GM12878 (cell line): ENCODE data around the gene PDRG1. TPM values are rescaled to one million over a fixed set of nuclear protein-coding genes. Genes with fewer than 3 reads are reported as not detected.

Experiments used
- ATAC-seq: fragments of 200-7000 bp; cut with Tn5 transposase; 3 replicates; pipeline ENCODE4 v1.9.1; 2020; ENCODE audit warnings: mild to moderate bottlenecking, moderate library complexity
- BruUV-seq: library from RNA; stranded (reverse); fragments of 400-500 nt; replicated peaks from 2 replicates; lab custom pipeline; 2021; lab: Mats Ljungman, UMichigan
- CTCF ChIA-PET: fragments of 300-600 bp; sonication (Branson Sonifier 250); formaldehyde crosslinking; extraction: SDS; loops from one replicate; lab custom pipeline; 2021; ENCODE audit warnings: inconsistent platforms; lab: Yijun Ruan, JAX
- POLR2A ChIA-PET: fragments of 350-600 bp; formaldehyde crosslinking; extraction: SDS; loops from one replicate; lab custom pipeline; 2021; ENCODE audit warnings: inconsistent platforms; lab: Charles Lee
- RAD21 ChIA-PET: fragments of 300-600 bp; sonication (Branson Sonifier 250); formaldehyde crosslinking; loops from one replicate; lab custom pipeline; 2023; ENCODE audit warnings: antibody characterized with exemption; ENCODE audit not compliant: unreplicated experiment; lab: Charles Lee
- SMC1A ChIA-PET: fragments of 300-600 bp; sonication (Branson Sonifier 250); formaldehyde crosslinking; loops from one replicate; lab custom pipeline; 2023; ENCODE audit not compliant: unreplicated experiment, uncharacterized antibody; lab: Charles Lee
- DNase-seq: peaks from one replicate; pipeline ENCODE4 v3.0.0-alpha.2; 2011; ENCODE audit warnings: low read depth, low spot score
- FAIRE-seq: peaks from 3 replicates; lab custom pipeline; 2011; peaks lifted over from hg19 to GRCh38; lab: Jason Lieb, UNC
- H2AFZ ChIP-seq: 2 replicates; pipeline ENCODE4 v1.6.0; 2011; ENCODE audit warnings: low read depth, low read length, control low read depth; ENCODE audit not compliant: control insufficient read depth
- H3K27ac ChIP-seq: 2 replicates; pipeline ENCODE4 v1.5.1; 2011; ENCODE audit warnings: control low read depth; ENCODE audit not compliant: control insufficient read depth, insufficient read depth
- H3K27me3 ChIP-seq, 2 experiments: replicated peaks in 1 of 2; 2 replicates each; pipeline versions ENCODE4 v1.6.0 to v1.6.1; 2011; ENCODE audit warnings: low read length in 1 of 2; ENCODE audit not compliant: control insufficient read depth in 2 of 2, insufficient read depth in 2 of 2
- H3K36me3 ChIP-seq, 2 experiments: 2 replicates each; pipeline ENCODE4 v1.5.1; 2011; ENCODE audit warnings: low read length in 1 of 2; ENCODE audit not compliant: control insufficient read depth in 2 of 2, insufficient read depth in 2 of 2
- H3K4me1 ChIP-seq: 2 replicates; pipeline ENCODE4 v1.6.1; 2011; ENCODE audit warnings: mild to moderate bottlenecking, low read length, moderate library complexity, mixed read lengths; ENCODE audit not compliant: control insufficient read depth, insufficient read depth
- H3K4me2 ChIP-seq: 2 replicates; pipeline ENCODE4 v1.6.0; 2011; ENCODE audit warnings: control low read depth; ENCODE audit not compliant: control insufficient read depth, insufficient read depth
- H3K4me3 ChIP-seq: fragments of 200-600 bp; sonication (generic); 2 replicates; pipeline ENCODE4 v1.5.1; 2016
- H3K79me2 ChIP-seq: 2 replicates; pipeline ENCODE4 v1.6.0; 2011; ENCODE audit warnings: low read length; ENCODE audit not compliant: control insufficient read depth, insufficient read depth
- H3K9ac ChIP-seq: 2 replicates; pipeline ENCODE4 v1.8.0; 2011; ENCODE audit warnings: low read length, control low read depth, mixed read lengths; ENCODE audit not compliant: control insufficient read depth, insufficient read depth
- H3K9me3 ChIP-seq: replicated peaks from 3 replicates; pipeline ENCODE4 v1.5.1; 2011; ENCODE audit warnings: mild to moderate bottlenecking, low read length; ENCODE audit not compliant: control insufficient read depth, insufficient read depth
- H4K20me1 ChIP-seq: 2 replicates; pipeline ENCODE4 v1.6.0; 2011; ENCODE audit not compliant: control insufficient read depth, insufficient read depth
- ATF2 ChIP-seq: IDR thresholded peaks from 2 replicates; pipeline ENCODE4 v1.6.1; 2012; ENCODE audit warnings: low read length, inconsistent platforms
- CREM ChIP-seq: IDR thresholded peaks from 2 replicates; pipeline ENCODE4 v1.6.1; 2014; ENCODE audit warnings: antibody characterized with exemption, low read depth
- EED ChIP-seq: sonication (generic); IDR thresholded peaks from 2 replicates; pipeline ENCODE4 v1.6.1; 2016; ENCODE audit warnings: antibody characterized with exemption, low read depth
- ELK1 ChIP-seq: IDR thresholded peaks from 2 replicates; pipeline ENCODE4 v1.6.1; 2012; ENCODE audit warnings: low read depth, low read length, improper control_type of control experiment
- EP300 ChIP-seq, 2 experiments: fragments of 150-350 bp in 1 of 2; IDR thresholded peaks; 2 replicates each; pipeline ENCODE4 v1.6.1; 2011 to 2012; ENCODE audit warnings: low read depth in 2 of 2, low read length in 2 of 2, borderline replicate concordance in 1 of 2, improper control_type of control experiment in 1 of 2, inconsistent platforms in 1 of 2; ENCODE audit not compliant: control insufficient read depth in 1 of 2
- FOS ChIP-seq: IDR thresholded peaks from 3 replicates; pipeline ENCODE4 v1.6.1; 2011; ENCODE audit warnings: borderline replicate concordance; ENCODE audit not compliant: insufficient read length; ENCODE audit errors: extremely low read depth
- HCFC1 ChIP-seq: fragments of 150-350 bp; IDR thresholded peaks from 2 replicates; pipeline ENCODE4 v1.6.1; 2014; ENCODE audit warnings: low read length
- HDAC2 ChIP-seq: fragments of 200-600 bp; sonication (generic); IDR thresholded peaks from 2 replicates; pipeline ENCODE4 v1.6.1; 2017
- HDAC6 ChIP-seq: fragments of 200-600 bp; sonication (generic); IDR thresholded peaks from one replicate; pipeline ENCODE4 v1.8.0; 2017; ENCODE audit warnings: antibody characterized with exemption; ENCODE audit not compliant: unreplicated experiment
- IKZF2 ChIP-seq, 2 experiments: fragments of 450-650 bp; IDR thresholded peaks; 2 replicates each; pipeline ENCODE4 v1.6.1; 2017; ENCODE audit warnings: mild to moderate bottlenecking in 2 of 2, moderate library complexity in 2 of 2
- MAX ChIP-seq: IDR thresholded peaks from 2 replicates; pipeline ENCODE4 v1.6.1; 2012; ENCODE audit warnings: low read depth, low read length, improper control_type of control experiment
- MEF2B ChIP-seq: fragments of 450-650 bp; IDR thresholded peaks from 2 replicates; pipeline ENCODE4 v1.6.1; 2018; ENCODE audit warnings: mild to moderate bottlenecking, moderate library complexity; ENCODE audit not compliant: partially characterized antibody, poor library complexity, severe bottlenecking
- POLR2A ChIP-seq: IDR thresholded peaks from 2 replicates; pipeline ENCODE4 v1.6.1; 2011; ENCODE audit warnings: low read depth, mild to moderate bottlenecking, low read length
- POLR2AphosphoS5 ChIP-seq: IDR thresholded peaks from 2 replicates; pipeline ENCODE4 v1.6.1; 2011; ENCODE audit warnings: mild to moderate bottlenecking, low read length, inconsistent platforms
- RAD51 ChIP-seq: fragments of 450-650 bp; IDR thresholded peaks from 2 replicates; pipeline ENCODE4 v1.6.1; 2016; ENCODE audit warnings: moderate library complexity, mild to moderate bottlenecking, inconsistent platforms
- RUNX3 ChIP-seq: IDR thresholded peaks from 2 replicates; pipeline ENCODE4 v1.6.1; 2012; ENCODE audit warnings: low read length, inconsistent platforms
- SMAD1 ChIP-seq: fragments of 450-650 bp; IDR thresholded peaks from 2 replicates; pipeline ENCODE4 v1.6.1; 2018; ENCODE audit warnings: mild to moderate bottlenecking, low read depth; ENCODE audit not compliant: partially characterized antibody
- SMAD5 ChIP-seq: IDR thresholded peaks from 2 replicates; pipeline ENCODE4 v1.6.1; 2016; ENCODE audit warnings: antibody characterized with exemption, low read depth
- SMC3 ChIP-seq: IDR thresholded peaks from 2 replicates; pipeline ENCODE4 v1.6.1; 2011; ENCODE audit warnings: low read length, improper control_type of control experiment, borderline replicate concordance
- SP1 ChIP-seq: IDR thresholded peaks from one replicate; pipeline ENCODE4 v1.6.1; 2011; ENCODE audit warnings: low read depth, low read length
- TAF1 ChIP-seq: IDR thresholded peaks from 2 replicates; pipeline ENCODE4 v1.6.1; 2011; ENCODE audit warnings: mild to moderate bottlenecking, low read depth, low read length, borderline replicate concordance
- ZNF217 ChIP-seq: fragments of 450-650 bp; IDR thresholded peaks from 2 replicates; pipeline ENCODE4 v1.6.1; 2017; ENCODE audit warnings: antibody characterized with exemption, mild to moderate bottlenecking
- ZNF384 ChIP-seq: IDR thresholded peaks from 2 replicates; pipeline ENCODE4 v1.6.1; 2012; ENCODE audit warnings: low read depth, mild to moderate bottlenecking, low read length, improper control_type of control experiment, borderline replicate concordance
- WGBS: methylation state at CpG from one replicate; pipeline ENCODE4 v1.1.6; 2016; ENCODE audit warnings: low lambda C conversion rate; ENCODE audit not compliant: insufficient replicate concordance, insufficient coverage; ENCODE audit errors: missing lambda C conversion rate; 5-methylcytosine and 5-hydroxymethylcytosine counted together
- in situ Hi-C: fragments of 300-500 bp; cut with MboI; formaldehyde crosslinking; loops from 9 replicates; pipeline ENCODE4 v1.14.3; 2018; ENCODE audit warnings: mixed read lengths
- intact Hi-C: fragments of 100-400 bp; cut with micrococcal nuclease; formaldehyde crosslinking; loops from one replicate; pipeline ENCODE4 v1.14.2; 2022; ENCODE audit not compliant: unreplicated experiment
- polyA plus RNA-seq, 11 experiments: library from polyadenylated mRNA; depleted of rRNA in 4 of 11; unstranded in 6 of 11; stranded (reverse) in 5 of 11; fragments of >200 nt; fragmentation: Nextera tagmentation in 4 of 11; fragmentation: Illumina TruSeq in 1 of 11; extraction: Ambion mirVana in 4 of 11; extraction: Trizol in 1 of 11; gene quantifications; 1 replicate in 1 of 11; 2 replicates in 10 of 11; pipeline versions ENCODE4 v1.2.1 to v1.2.3, GENCODE V29; 2011 to 2016; ENCODE audit warnings: inconsistent platforms in 2 of 11, missing spikeins in 2 of 11, low read depth in 1 of 11
- total RNA-seq, 4 experiments: library from RNA; depleted of rRNA in 3 of 4; stranded (reverse); fragments of >200 nt in 3 of 4; fragmentation: Illumina TruSeq in 1 of 4; extraction: Trizol in 1 of 4; gene quantifications; 2 replicates each; pipeline versions ENCODE4 v1.2.1 to v1.2.3, GENCODE V29; 2013 to 2021

Gene PDRG1
- total and polyA plus RNA-seq, 10 of the 15 experiments (the other 5 are each of a cell fraction or from before 2014, with no cell fraction given): 11.1 to 55.8 (median 23.3) TPM

GRCh38 chr20:31894980-31895675 is 56.7 kb downstream of the PDRG1 start:
- FAIRE-seq (peak; percentile 100), ATAC-seq (peak; percentile 100), DNase-seq (peak; percentile 75)
- RAD21 ChIA-PET: interaction anchor here (0.8 to 2.5 kb wide), 15 partner anchors 8 to 172 kb away, joined by 3 to 17 read pairs (median 5); partner anchors contain the start of gene PDRG1
- H3K36me3 ChIP-seq: no peaks in the 10 kb centered on the region
- intact Hi-C loops: no loop called here
- H3K9me3 ChIP-seq: no peaks in the 10 kb centered on the region
- POLR2A ChIA-PET: interaction anchor here (0.8 to 3.2 kb wide), 10 partner anchors 8 to 463 kb away, joined by 3 to 35 read pairs (median 4); partner anchors contain the start of genes ASXL1, DUSP15, PDRG1 and TTLL9
- in situ Hi-C loops: no loop called here
- SMC1A ChIA-PET: interaction anchor here (0.9 to 4.5 kb wide), 21 partner anchors 8 to 391 kb away, joined by 3 to 26 read pairs (median 8); partner anchors contain the start of genes DUSP15, PDRG1 and TTLL9
- no peaks in the 10 kb centered on the region; the same call in 1 of the 2 replicates for H3K4me1 ChIP-seq
- no peaks in the 10 kb centered on the region for H3K79me2 ChIP-seq
- H3K27ac ChIP-seq: peak overlapping the region; percentile 62
- peak overlapping the region; percentile 89 for H2AFZ ChIP-seq
- no peak overlapping the region for H3K4me2 ChIP-seq
- H4K20me1 ChIP-seq: no peaks in the 10 kb centered on the region
- peak overlapping the region; percentile 2; the same call in 1 of the 2 replicates for H3K9ac ChIP-seq
- BruUV-seq: no TSS peak
- no peak overlapping the region for H3K4me3 ChIP-seq
- CTCF ChIA-PET: interaction anchor here (0.7 to 2.1 kb wide), 14 partner anchors 8 to 62 kb away, joined by 3 to 9 read pairs (median 4); partner anchors contain the start of genes DUSP15, PDRG1 and TTLL9
- 7% methylated on average over 8 of the region's 8 CpGs for WGBS
- no peaks in the 10 kb centered on the region for H3K27me3 ChIP-seq
- peak; percentile 60; the same call in 1 of the 2 replicates for TF ChIP-seq ZNF384
- TF ChIP-seq CREM: peak; percentile 94
- peak; percentile 60; the same call in 1 of the 2 replicates for TF ChIP-seq TAF1
- TF ChIP-seq RAD51: no peak
- TF ChIP-seq EP300 (IDR thresholded peaks at IDR 0.05; ENCODE audit: borderline replicate concordance in 1 of 2, control insufficient read depth in 1 of 2, low read depth in 2 of 2, low read length in 2 of 2): peak in 1 of 2 experiments; percentile 35; a peak in 1 of 4 replicates
- peak; percentile 49 for TF ChIP-seq SMAD5
- TF ChIP-seq SMAD1: no peak
- no peak for TF ChIP-seq SMC3
- no peak for TF ChIP-seq ELK1
- no peak for TF ChIP-seq HDAC2
- TF ChIP-seq FOS: no peak
- TF ChIP-seq POLR2AphosphoS5: peak; percentile 63; the same call in 1 of the 2 replicates
- 0 out of 2 replicates have a peak, but pooled peaks have one; percentile 23 for TF ChIP-seq ATF2
- no peak for TF ChIP-seq HCFC1
- peak; percentile 53 to 66; a peak in 2 of 4 replicates for TF ChIP-seq IKZF2 (IDR thresholded peaks at IDR 0.05)
- TF ChIP-seq SP1: peak; percentile 30
- TF ChIP-seq ZNF217: peak; percentile 78; the same call in 1 of the 2 replicates
- peak; percentile 35 for TF ChIP-seq MEF2B
- no peak for TF ChIP-seq MAX
- TF ChIP-seq POLR2A: peak; percentile 54
- TF ChIP-seq RUNX3: peak; percentile 69
- TF ChIP-seq EED: peak; percentile 55; the same call in 1 of the 2 replicates
- TF ChIP-seq HDAC6: no peak
